Caco-2 (cell line): ENCODE results near the gene TSPAN18. TPM values are rescaled to one million over a fixed set of nuclear protein-coding genes. Genes with fewer than 3 reads are reported as not detected.

Experiments used
- BruUV-seq: library from RNA; stranded (reverse); fragments of 400-500 nt; replicated peaks from 2 replicates; lab custom pipeline; 2021; lab: Mats Ljungman, UMichigan
- CTCF ChIA-PET: fragments of 300-600 bp; sonication (Branson Sonifier 250); formaldehyde crosslinking; loops from one replicate; lab custom pipeline; 2022; ENCODE audit warnings: antibody characterized with exemption; lab: Charles Lee
- POLR2A ChIA-PET: fragments of 300-600 bp; sonication (Branson Sonifier 250); formaldehyde crosslinking; loops from one replicate; lab custom pipeline; 2022; ENCODE audit warnings: antibody characterized with exemption; lab: Charles Lee
- DNase-seq, 2 experiments: peaks; one replicate each; pipeline versions ENCODE4 v3.0.0 to v3.0.0-alpha.2; 2020 to 2022
- H3K27me3 ChIP-seq: replicated peaks from 2 replicates; pipeline ENCODE4 v1.6.0; 2011; ENCODE audit warnings: low read length; ENCODE audit not compliant: control insufficient read depth, insufficient read depth
- H3K36me3 ChIP-seq: 2 replicates; pipeline ENCODE4 v1.5.1; 2011; ENCODE audit warnings: low read length; ENCODE audit not compliant: control insufficient read depth, insufficient read depth
- H3K4me1 ChIP-seq: fragments of 250-450 bp; sonication (Bioruptor Pico); 2 replicates; pipeline ENCODE4 v1.5.1; 2020; ENCODE audit warnings: mild to moderate bottlenecking
- H3K4me3 ChIP-seq: 2 replicates; pipeline ENCODE4 v1.5.1; 2011; ENCODE audit warnings: low read depth, mild to moderate bottlenecking, control low read depth, low read length
- H3K9me3 ChIP-seq: fragments of 250-450 bp; sonication (Bioruptor Pico); 2 replicates; pipeline ENCODE4 v1.5.1; 2020; ENCODE audit warnings: mild to moderate bottlenecking, moderate library complexity
- H3K27ac Mint-ChIP-seq: one replicate; pipeline ENCODE4 v1.8.0; 2022; ENCODE audit warnings: mixed read lengths; ENCODE audit not compliant: unreplicated experiment
- H3K27me3 Mint-ChIP-seq: one replicate; pipeline ENCODE4 v1.8.0; 2022; ENCODE audit warnings: mixed read lengths; ENCODE audit not compliant: insufficient read depth, unreplicated experiment
- H3K36me3 Mint-ChIP-seq: one replicate; pipeline ENCODE4 v1.8.0; 2022; ENCODE audit warnings: mild to moderate bottlenecking, mixed read lengths; ENCODE audit not compliant: insufficient read depth, unreplicated experiment
- H3K4me1 Mint-ChIP-seq: one replicate; pipeline ENCODE4 v1.8.0; 2022; ENCODE audit warnings: low read depth, mixed read lengths; ENCODE audit not compliant: unreplicated experiment
- H3K4me3 Mint-ChIP-seq: one replicate; pipeline ENCODE4 v1.8.0; 2022; ENCODE audit warnings: mild to moderate bottlenecking, moderate library complexity, mixed read lengths; ENCODE audit not compliant: unreplicated experiment
- H3K9me3 Mint-ChIP-seq: one replicate; pipeline ENCODE4 v1.8.0; 2022; ENCODE audit warnings: mixed read lengths; ENCODE audit not compliant: unreplicated experiment
- CTCF ChIP-seq, 2 experiments: fragments of 200-600 bp in 1 of 2; IDR thresholded peaks; 1 replicate in 1 of 2; 2 replicates in 1 of 2; pipeline versions ENCODE4 v1.5.1 to v1.8.0; 2011 to 2022; ENCODE audit warnings: antibody characterized with exemption in 1 of 2, control low read depth in 1 of 2, inconsistent platforms in 1 of 2, low read depth in 1 of 2, low read length in 1 of 2, mild to moderate bottlenecking in 1 of 2, moderate library complexity in 1 of 2; ENCODE audit not compliant: insufficient read depth in 1 of 2, severe bottlenecking in 1 of 2, unreplicated experiment in 1 of 2
- intact Hi-C: fragments of 100-400 bp; cut with micrococcal nuclease; formaldehyde crosslinking; loops from one replicate; pipeline ENCODE4 v1.10.0; 2022; ENCODE audit not compliant: unreplicated experiment
- total RNA-seq: library from RNA; stranded (reverse); gene quantifications from 2 replicates; pipeline ENCODE4 v1.2.3, GENCODE V29; 2022

TSPAN18 gene
- total RNA-seq, 1 experiment from 2014 or later, result 7.4 TPM

- intact Hi-C loops, result no loop called here
- Mint-ChIP-seq H3K27ac (no peak overlapping the region), H3K36me3 (no peaks in the 10 kb centered on the region), H3K27me3 (no peaks in the 10 kb centered on the region), H3K4me1 (peaks cover 7% of the 10 kb centered on the region), H3K4me3 (no peak overlapping the region), H3K9me3 (no peaks in the 10 kb centered on the region)
- no peak overlapping the region for H3K4me3 ChIP-seq
- H3K36me3 ChIP-seq, result no peaks in the 10 kb centered on the region
- no TSS peak for BruUV-seq
- DNase-seq, result no peak
- peaks cover 10% of the 10 kb centered on the region; the same call in 1 of the 2 replicates for H3K4me1 ChIP-seq
- H3K9me3 ChIP-seq, result no peaks in the 10 kb centered on the region
- no peaks in the 10 kb centered on the region for H3K27me3 ChIP-seq
- TF ChIP-seq CTCF (IDR thresholded peaks at IDR 0.05; ENCODE audit: insufficient read depth in 1 of 2, low read depth in 1 of 2, low read length in 1 of 2, severe bottlenecking in 1 of 2, unreplicated experiment in 1 of 2), result no peak
- POLR2A ChIA-PET, result no interaction called here
- CTCF ChIA-PET, result interaction anchor here (0.6 kb wide), 2 partner anchors 161 to 168 kb away, joined by 3 read pairs; no protein-coding TSS in a partner anchor
These were observed 55.7 kb downstream of the TSPAN18 start for GRCh38 chr11:44782478-44782877.

- POLR2A ChIA-PET, result no interaction called here
- CTCF ChIA-PET, result no interaction called here
- H3K9me3 ChIP-seq, result no peaks in the 10 kb centered on the region
- no peak overlapping the region for H3K4me3 Mint-ChIP-seq
- no peak for DNase-seq
- H3K27me3 ChIP-seq, result no peaks in the 10 kb centered on the region
- H3K9me3 Mint-ChIP-seq, result no peaks in the 10 kb centered on the region
- H3K4me1 Mint-ChIP-seq, result peaks cover 7% of the 10 kb centered on the region
- no peaks in the 10 kb centered on the region for H3K27me3 Mint-ChIP-seq
- no peaks in the 10 kb centered on the region for H3K36me3 ChIP-seq
- no peaks in the 10 kb centered on the region for H3K36me3 Mint-ChIP-seq
- intact Hi-C loops, result no loop called here
- H3K27ac Mint-ChIP-seq, result no peak overlapping the region
- peaks cover 10% of the 10 kb centered on the region; the same call in 1 of the 2 replicates for H3K4me1 ChIP-seq
- no TSS peak for BruUV-seq
- no peak for TF ChIP-seq CTCF (IDR thresholded peaks at IDR 0.05; ENCODE audit: insufficient read depth in 1 of 2, low read depth in 1 of 2, low read length in 1 of 2, severe bottlenecking in 1 of 2, unreplicated experiment in 1 of 2)
- H3K4me3 ChIP-seq, result no peak overlapping the region
These were observed 57.6 kb downstream of the TSPAN18 start for GRCh38 chr11:44784436-44784760.

- H3K9me3 Mint-ChIP-seq, result no peaks in the 10 kb centered on the region
- CTCF ChIA-PET, result no interaction called here
- H3K27me3 ChIP-seq, result no peaks in the 10 kb centered on the region
These were observed 58.1 kb downstream of the TSPAN18 start for GRCh38 chr11:44784851-44785250.

More at GRCh38 chr11:44784851-44785250, 58.1 kb downstream of the TSPAN18 start:
- Mint-ChIP-seq H3K4me1 (peaks cover 7% of the 10 kb centered on the region), H3K27ac (no peak overlapping the region), H3K4me3 (no peak overlapping the region), H3K27me3 (no peaks in the 10 kb centered on the region), H3K36me3 (no peaks in the 10 kb centered on the region)
- no TSS peak for BruUV-seq
- Histone ChIP-seq H3K4me1 (peaks cover 10% of the 10 kb centered on the region; the same call in 1 of the 2 replicates), H3K36me3 (no peaks in the 10 kb centered on the region), H3K9me3 (no peaks in the 10 kb centered on the region), H3K4me3 (no peak overlapping the region)
- POLR2A ChIA-PET, result no interaction called here
- TF ChIP-seq CTCF (IDR thresholded peaks at IDR 0.05; ENCODE audit: insufficient read depth in 1 of 2, low read depth in 1 of 2, low read length in 1 of 2, severe bottlenecking in 1 of 2, unreplicated experiment in 1 of 2), result no peak
- no peak for DNase-seq
- intact Hi-C loops, result no loop called here
